Gastroesophageal sphincter (tissue), 3 donors: Measurements from ENCODE around the gene SENP1.

Experiments used
- CTCF ChIP-seq, 4 experiments: fragments of 200-600 bp in 2 of 4; fragments of 450-650 bp in 2 of 4; sonication (generic) in 1 of 4; IDR thresholded peaks; one replicate each; pipeline ENCODE4 v1.5.1; 2017 to 2019; ENCODE audit warnings: antibody characterized with exemption in 4 of 4, mild to moderate bottlenecking in 2 of 4, moderate library complexity in 2 of 4
- EP300 ChIP-seq: sonication (generic); formaldehyde crosslinking; IDR thresholded peaks from one replicate; pipeline ENCODE4 v1.6.1; 2017; ENCODE audit warnings: antibody characterized with exemption, mild to moderate bottlenecking
- POLR2A ChIP-seq, 2 donors: fragments of 450-650 bp; IDR thresholded peaks; one replicate each; pipeline ENCODE4 v1.6.1; 2017; ENCODE audit warnings: antibody characterized with exemption in 2 of 2, mild to moderate bottlenecking in 2 of 2, moderate library complexity in 1 of 2
- POLR2AphosphoS5 ChIP-seq: sonication (generic); formaldehyde crosslinking; IDR thresholded peaks from one replicate; pipeline ENCODE4 v1.6.1; 2017; ENCODE audit warnings: antibody characterized with exemption

GRCh38 chr12:48045061-48045846, 60.6 kb downstream of the SENP1 start:
- TF ChIP-seq CTCF (IDR thresholded peaks at IDR 0.05) = no peak
- TF ChIP-seq POLR2A (IDR thresholded peaks at IDR 0.05) = no peak
- TF ChIP-seq EP300 = no peak
- TF ChIP-seq POLR2AphosphoS5 = no peak
